GM18519 (cell line): ENCODE measurements around the gene FAM163B.

Experiments used
- ATAC-seq: cut with Tn5 transposase; IDR thresholded peaks from one replicate; pipeline ENCODE4 v1.9.1; 2021; ENCODE audit warnings: mild to moderate bottlenecking, moderate library complexity; ENCODE audit not compliant: unreplicated experiment, low FRiP score

Gene FAM163B

DNA sequence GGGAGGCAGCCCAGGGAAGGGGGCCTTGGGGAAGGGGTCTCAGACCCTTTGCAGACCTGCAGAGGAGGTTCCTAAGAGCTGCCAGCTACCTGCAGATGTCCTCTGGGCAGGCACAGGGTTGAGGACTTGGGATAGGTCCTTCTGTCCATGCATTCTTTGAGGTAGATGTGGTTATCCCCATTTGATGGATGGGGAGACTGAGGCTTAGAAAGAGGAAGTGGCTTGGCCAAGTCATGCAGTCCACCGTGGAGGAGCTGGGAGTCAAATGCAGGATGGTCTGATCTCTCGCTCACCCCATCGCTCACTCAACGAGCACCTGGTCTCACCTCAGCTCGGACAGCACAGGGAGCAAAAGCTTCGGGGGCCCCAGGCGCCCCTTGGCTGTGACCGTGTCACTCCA is 54.5 kb downstream of the FAM163B start:
- no peak for ATAC-seq

- no peak for ATAC-seq
These were observed 55.0 kb downstream of the FAM163B start for GRCh38 chr9:133553973-133554713.

DNA sequence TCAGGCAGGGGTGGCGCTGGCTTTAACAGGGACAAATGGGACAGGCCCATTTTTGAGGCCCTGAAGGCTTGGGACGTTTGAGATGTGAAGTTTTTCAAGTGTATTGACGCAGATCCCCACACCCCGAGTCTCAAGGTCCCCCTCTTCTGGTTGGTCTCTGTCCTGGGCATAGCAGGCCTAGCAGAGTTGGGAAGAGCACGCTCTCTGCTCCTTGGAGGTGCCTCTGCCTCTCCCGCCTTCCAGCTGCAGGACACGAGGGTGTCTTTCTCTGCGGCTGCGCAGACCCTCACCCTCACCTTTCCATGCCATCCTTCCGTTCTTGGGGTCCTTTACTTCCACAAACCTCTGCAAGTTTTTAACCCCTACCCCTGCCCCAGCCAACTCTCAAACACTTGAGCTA is 56.1 kb downstream of the FAM163B start:
- ATAC-seq: no peak

DNA sequence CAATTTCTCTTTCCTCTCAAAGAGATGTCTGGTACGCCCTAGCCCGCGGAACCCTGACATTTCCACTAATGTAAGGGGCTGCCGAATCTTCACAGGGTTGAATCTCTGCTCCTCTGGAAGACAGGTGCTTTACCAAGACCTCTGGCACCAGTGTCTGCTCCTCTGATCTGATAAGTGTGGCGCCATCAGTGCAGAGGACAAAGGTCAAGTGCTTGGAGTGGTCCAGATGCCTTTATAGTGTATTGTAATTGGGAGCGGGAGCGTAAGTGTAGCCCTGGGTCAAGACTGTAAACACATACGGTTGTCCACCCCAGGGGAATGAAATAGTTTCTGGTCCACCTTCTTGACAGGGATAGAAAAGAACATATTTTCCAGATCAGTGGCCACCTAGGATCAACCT is 57.0 kb downstream of the FAM163B start:
- ATAC-seq: no peak

DNA sequence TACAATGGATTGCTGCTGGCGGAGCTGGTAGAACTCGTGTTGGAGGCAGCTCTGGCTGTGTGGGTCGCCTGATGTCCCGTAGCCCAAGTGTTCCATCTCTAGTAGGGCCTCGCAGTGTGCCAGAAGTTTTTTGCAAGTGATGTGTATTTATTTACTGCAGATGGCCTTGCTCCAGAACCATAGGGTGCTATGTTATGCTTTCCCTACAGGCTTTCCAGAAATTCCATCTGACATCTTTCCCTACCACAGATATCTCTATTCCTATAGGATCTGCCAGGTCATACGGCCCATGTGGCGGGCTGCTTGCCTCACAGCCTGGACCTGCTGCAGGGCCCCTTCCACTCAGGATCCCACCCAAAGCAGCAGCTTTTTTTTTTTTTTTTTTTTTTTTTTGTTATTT is 57.7 kb downstream of the FAM163B start:
- no peak for ATAC-seq

DNA sequence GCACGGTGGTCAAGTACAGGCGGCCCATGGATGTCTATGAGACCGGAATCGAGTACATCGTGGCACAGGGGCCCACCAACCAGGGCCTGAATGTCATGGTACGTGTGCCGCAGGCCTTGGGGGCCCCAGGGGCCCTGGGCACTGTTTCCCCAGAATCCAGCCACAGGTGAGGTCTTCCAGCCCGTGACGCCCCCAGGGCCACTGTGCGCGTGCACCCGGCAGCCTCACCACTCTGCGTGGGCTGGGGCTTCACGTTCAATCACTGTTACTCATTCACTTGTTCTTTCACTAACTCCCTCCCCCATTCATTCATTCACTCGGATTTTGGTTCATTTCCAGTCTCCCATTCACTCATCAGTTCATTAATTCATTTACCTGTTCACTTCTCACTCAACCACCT is 62.1 kb downstream of the FAM163B start:
- no peak for ATAC-seq

GRCh38 chr9:133546287-133546680 is 62.9 kb downstream of the FAM163B start:
- no peak for ATAC-seq

GRCh38 chr9:133545494-133546286 is 63.5 kb downstream of the FAM163B start:
- ATAC-seq: no peak

DNA sequence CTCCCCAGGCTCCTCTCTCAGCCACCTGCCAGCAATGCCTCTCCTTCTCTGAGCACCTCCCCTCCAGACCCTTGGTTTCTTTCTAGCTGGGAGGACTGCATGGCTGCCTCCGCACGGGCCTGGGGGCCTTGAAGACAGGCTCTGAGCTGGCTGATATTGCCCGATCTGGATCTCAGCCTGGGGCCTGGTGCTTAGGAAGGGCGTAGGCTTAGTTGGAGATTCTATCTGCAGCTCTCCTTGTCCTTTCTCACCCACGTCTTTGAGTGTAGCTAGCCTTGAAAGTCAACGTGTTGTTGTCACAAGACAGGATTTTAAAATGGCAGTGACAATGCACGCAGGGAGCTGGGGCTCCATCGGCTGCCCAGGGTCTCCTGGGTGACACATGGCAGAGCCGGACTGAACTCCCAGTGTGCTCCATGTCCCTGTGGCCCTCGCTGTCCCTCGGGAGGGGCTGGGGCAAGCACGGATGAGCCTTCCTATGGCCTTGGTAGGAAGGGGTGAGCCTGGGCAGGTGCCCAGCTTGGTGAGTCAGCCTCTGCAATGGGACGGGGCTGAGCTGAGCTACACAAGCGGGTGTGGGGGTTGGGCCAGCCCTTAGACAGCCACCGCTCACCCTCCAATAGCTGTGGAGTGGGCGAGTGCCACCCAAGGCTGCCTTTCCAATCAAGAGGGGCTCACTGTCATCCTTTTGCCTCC is 65.3 kb downstream of the FAM163B start:
- no peak for ATAC-seq

DNA sequence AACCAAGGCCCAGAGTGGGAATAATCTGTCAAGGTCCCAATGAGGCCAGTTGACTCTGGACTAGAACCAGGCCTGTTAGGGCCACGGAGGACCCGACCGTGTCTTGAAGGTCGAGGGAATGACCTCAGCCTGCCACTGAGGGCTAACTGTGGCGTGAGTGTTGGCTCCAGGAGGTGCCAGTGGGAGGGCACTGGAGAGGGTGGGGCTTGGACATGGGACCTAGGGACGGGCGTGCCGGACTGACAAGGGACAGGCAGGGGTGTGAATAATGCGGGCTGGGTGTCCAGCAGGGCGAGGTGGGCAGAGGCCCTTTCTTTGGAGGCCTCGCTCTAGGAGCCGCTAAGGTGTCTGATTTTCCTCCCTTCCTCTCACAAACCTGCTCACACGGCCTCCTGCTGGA is 67.2 kb downstream of the FAM163B start:
- no peak for ATAC-seq

DNA sequence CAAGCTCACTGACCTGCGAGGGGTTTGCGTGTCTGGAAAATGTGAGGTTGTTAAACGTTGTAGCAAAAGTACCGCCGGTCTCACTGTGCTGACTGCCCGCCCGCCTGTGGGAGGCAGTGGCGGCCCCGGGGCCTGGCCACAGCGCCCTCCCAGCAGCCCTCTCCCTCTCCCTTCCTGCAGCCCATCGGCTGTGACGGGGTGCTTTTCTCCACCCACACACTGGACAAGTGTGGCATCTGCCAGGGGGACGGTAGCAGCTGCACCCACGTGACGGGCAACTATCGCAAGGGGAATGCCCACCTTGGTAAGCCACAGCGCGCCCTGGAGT is 68.5 kb downstream of the FAM163B start:
- no peak for ATAC-seq

DNA sequence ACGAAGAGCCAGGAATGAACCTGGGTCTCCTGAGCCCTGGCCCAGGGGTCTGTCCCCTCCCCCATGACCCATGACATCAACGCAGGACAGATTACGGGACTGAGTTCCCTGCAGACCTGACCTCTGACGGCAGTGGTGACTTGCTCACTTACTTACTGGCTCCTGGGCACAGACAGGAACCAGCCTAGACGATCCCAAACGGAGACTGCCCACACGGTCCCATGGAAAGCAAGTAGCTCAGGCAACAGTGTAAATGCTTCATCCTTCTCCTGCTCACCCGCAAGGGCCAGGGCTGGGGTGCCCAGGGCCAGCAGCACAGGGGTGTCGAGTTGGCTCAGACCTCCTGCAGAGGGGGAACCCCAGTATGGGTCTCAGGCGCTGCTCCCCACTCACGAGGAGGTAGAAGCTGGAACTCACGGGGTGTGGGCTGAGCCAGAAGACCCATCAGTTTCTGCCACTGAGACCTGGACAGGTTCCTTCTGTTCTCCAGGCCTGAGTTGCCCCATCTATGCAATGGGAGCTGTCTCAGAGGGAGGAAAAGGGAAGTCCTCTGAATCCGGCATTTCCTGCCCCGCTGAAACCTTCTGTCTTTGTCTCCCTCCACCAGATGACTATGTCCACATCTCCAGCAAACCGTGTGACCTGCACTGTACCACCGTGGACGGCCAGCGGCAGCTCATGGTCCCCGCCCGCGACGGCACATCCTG is 69.0 kb downstream of the FAM163B start:
- no peak for ATAC-seq

- ATAC-seq: no peak
These were observed 70.0 kb downstream of the FAM163B start for GRCh38 chr9:133538851-133539833.

GRCh38 chr9:133538176-133538575 is 71.0 kb downstream of the FAM163B start:
- ATAC-seq: no peak

DNA sequence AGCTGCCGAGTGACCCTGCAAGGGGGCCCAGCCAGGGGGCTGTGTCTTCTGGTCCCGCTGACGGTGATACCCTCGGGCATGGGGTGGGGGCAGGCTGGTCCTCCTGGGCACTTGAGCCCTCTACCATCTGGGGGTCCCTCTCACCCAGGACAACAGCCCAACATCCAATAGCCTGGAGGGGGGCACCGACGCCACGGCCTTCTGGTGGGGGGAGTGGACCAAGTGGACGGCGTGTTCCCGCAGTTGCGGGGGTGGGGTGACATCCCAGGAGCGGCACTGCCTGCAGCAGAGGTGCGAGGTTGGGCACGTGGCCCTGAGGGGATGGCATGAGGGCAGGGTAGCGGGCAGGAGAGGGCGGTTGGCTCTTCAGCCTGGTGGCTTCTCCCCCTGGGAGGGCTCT is 71.9 kb downstream of the FAM163B start:
- ATAC-seq: no peak

DNA sequence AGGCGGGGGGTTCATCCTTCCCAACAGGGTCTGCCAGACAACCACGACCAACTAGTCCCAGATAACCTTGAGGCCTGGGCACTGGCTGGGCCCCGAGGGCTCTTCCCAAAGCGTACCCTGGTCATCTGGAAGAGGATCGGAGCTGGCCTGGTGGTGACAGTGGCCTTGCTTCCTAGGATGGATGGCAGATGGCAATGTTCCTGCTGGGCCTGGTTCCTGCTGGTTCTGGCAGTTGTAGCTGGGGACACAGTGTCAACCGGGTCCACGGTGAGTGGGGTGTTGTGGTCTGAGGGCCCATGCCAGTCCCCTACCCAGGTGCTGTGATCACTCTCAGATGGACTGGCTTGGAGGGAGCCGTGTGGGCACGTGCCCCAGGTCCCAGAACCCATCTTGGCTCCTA is 72.7 kb downstream of the FAM163B start:
- ATAC-seq: no peak

GRCh38 chr9:133536080-133536479 is 73.1 kb downstream of the FAM163B start:
- no peak for ATAC-seq

DNA sequence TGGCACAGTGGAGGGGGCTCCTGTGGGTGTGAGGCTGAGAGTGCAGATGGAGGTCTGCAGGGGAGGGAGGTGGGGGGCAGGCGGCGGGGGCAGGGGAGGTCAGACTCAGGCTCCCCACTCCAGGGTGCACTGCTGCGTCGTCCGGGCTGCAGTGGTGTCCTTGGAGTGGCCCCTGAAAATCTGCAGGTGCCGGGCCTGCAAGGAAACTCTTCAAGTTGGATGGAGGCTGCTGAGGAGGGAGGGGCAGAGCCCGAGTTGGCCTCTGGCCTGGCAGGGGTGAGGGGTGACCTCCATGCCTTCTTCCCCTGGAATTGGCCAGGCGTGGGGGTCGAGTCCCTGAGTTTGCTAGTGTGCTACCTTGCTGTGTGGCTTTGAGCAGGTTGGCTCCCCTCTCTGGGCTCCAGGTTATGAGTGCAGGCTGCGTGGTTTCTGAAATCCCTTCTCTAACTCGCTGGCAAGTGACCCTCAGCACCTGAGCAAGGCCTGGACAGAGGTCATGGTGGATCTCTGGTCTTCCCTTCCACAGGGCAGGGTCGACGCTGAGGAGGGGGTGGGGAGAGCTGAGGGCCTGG is 73.8 kb downstream of the FAM163B start:
- ATAC-seq: no peak
